Trophoblast cell (in vitro differentiated cells and primary cell): ENCODE measurements around the gene RASAL2.
"Not testable (repeated sequence)": the region's sequence is repeated elsewhere in the genome, so short reads cannot be mapped to it uniquely, and the experiment has no call there.

ENCODE experiments used
- DNase-seq, 2 donors: peaks; one replicate each; pipeline ENCODE4 v3.0.0-alpha.2; 2016
- H2AFZ ChIP-seq: 2 replicates; pipeline ENCODE4 v1.6.1; 2013; ENCODE audit warnings: low read length, moderate library complexity, mild to moderate bottlenecking; ENCODE audit not compliant: insufficient read depth, poor library complexity
- H2AK5ac ChIP-seq: 2 replicates; pipeline ENCODE4 v1.6.1; 2013; ENCODE audit warnings: mild to moderate bottlenecking, low read length
- H2BK120ac ChIP-seq: 2 replicates; pipeline ENCODE4 v1.6.1; 2013; ENCODE audit warnings: low read length, mild to moderate bottlenecking, moderate library complexity; ENCODE audit not compliant: insufficient read depth, poor library complexity
- H2BK12ac ChIP-seq: 2 replicates; pipeline ENCODE4 v1.6.1; 2013; ENCODE audit warnings: mild to moderate bottlenecking, low read length, moderate library complexity
- H2BK5ac ChIP-seq: 2 replicates; pipeline ENCODE4 v1.6.1; 2013; ENCODE audit warnings: low read length, low read depth, moderate library complexity, mild to moderate bottlenecking; ENCODE audit not compliant: poor library complexity
- H3K14ac ChIP-seq: 2 replicates; pipeline ENCODE4 v1.6.1; 2013; ENCODE audit warnings: mild to moderate bottlenecking, low read length
- H3K18ac ChIP-seq: 2 replicates; pipeline ENCODE4 v1.6.1; 2013; ENCODE audit warnings: mild to moderate bottlenecking, low read length
- H3K23ac ChIP-seq: 2 replicates; pipeline ENCODE4 v1.6.1; 2013; ENCODE audit warnings: low read length
- H3K27ac ChIP-seq: 2 replicates; pipeline ENCODE4 v1.5.1; 2013; ENCODE audit warnings: low read depth, mild to moderate bottlenecking, inconsistent platforms, low read length, moderate library complexity
- H3K27me3 ChIP-seq: 2 replicates; pipeline ENCODE4 v1.6.1; 2013; ENCODE audit warnings: inconsistent platforms, mild to moderate bottlenecking, low read length, moderate library complexity; ENCODE audit not compliant: insufficient read depth
- H3K36me3 ChIP-seq, 2 experiments: 1 replicate in 1 of 2; 2 replicates in 1 of 2; pipeline ENCODE4 v1.6.1; 2013; ENCODE audit warnings: low read length in 2 of 2, mild to moderate bottlenecking in 2 of 2, moderate library complexity in 1 of 2; ENCODE audit not compliant: insufficient read depth in 2 of 2, control insufficient read depth in 1 of 2
- H3K4ac ChIP-seq: 2 replicates; pipeline ENCODE4 v1.6.1; 2013; ENCODE audit warnings: low read depth, mild to moderate bottlenecking, low read length, moderate library complexity
- H3K4me1 ChIP-seq, 2 experiments: 1 replicate in 1 of 2; 2 replicates in 1 of 2; pipeline ENCODE4 v1.6.1; 2013; ENCODE audit warnings: low read length in 2 of 2, mild to moderate bottlenecking in 2 of 2, moderate library complexity in 1 of 2; ENCODE audit not compliant: insufficient read depth in 2 of 2, control insufficient read depth in 1 of 2
- H3K4me2 ChIP-seq: 2 replicates; pipeline ENCODE4 v1.6.1; 2013; ENCODE audit warnings: inconsistent platforms, mild to moderate bottlenecking, low read length, moderate library complexity
- H3K4me3 ChIP-seq: 2 replicates; pipeline ENCODE4 v1.5.1; 2013; ENCODE audit warnings: mild to moderate bottlenecking, low read depth, low read length, inconsistent platforms
- H3K79me1 ChIP-seq: one replicate; pipeline ENCODE4 v1.6.1; 2013; ENCODE audit warnings: low read length
- H3K79me2 ChIP-seq: 2 replicates; pipeline ENCODE4 v1.6.1; 2013; ENCODE audit warnings: low read length, mild to moderate bottlenecking; ENCODE audit not compliant: control insufficient read depth, insufficient read depth, poor library complexity
- H3K9ac ChIP-seq: 2 replicates; pipeline ENCODE4 v1.6.1; 2013; ENCODE audit warnings: mild to moderate bottlenecking, low read length
- H3K9me3 ChIP-seq: 2 replicates; pipeline ENCODE4 v1.6.1; 2013; ENCODE audit warnings: low read depth, mild to moderate bottlenecking, control low read depth, inconsistent platforms, low read length; ENCODE audit not compliant: insufficient read depth
- H4K12ac ChIP-seq: 2 replicates; pipeline ENCODE4 v1.6.1; 2013; ENCODE audit warnings: low read depth, mild to moderate bottlenecking, low read length, moderate library complexity
- H4K8ac ChIP-seq: 2 replicates; pipeline ENCODE4 v1.6.1; 2013; ENCODE audit warnings: low read depth, mild to moderate bottlenecking, low read length, moderate library complexity
- H4K91ac ChIP-seq: one replicate; pipeline ENCODE4 v1.6.1; 2013; ENCODE audit warnings: low read depth, mild to moderate bottlenecking, low read length, moderate library complexity
- WGBS: extraction: QIAGEN DNeasy Blood & Tissue Kit; methylation state at CpG from one replicate; pipeline ENCODE4 v1.1.7; 2013; ENCODE audit warnings: missing lambda C conversion rate; ENCODE audit not compliant: insufficient read length, insufficient coverage; ENCODE audit errors: extremely low coverage; 5-methylcytosine and 5-hydroxymethylcytosine counted together

The RASAL2 gene

GRCh38 chr1:178502330-178502714, 408.4 kb downstream of the RASAL2 start:
- H2BK12ac ChIP-seq: no peak overlapping the region
- no peak for DNase-seq

DNA sequence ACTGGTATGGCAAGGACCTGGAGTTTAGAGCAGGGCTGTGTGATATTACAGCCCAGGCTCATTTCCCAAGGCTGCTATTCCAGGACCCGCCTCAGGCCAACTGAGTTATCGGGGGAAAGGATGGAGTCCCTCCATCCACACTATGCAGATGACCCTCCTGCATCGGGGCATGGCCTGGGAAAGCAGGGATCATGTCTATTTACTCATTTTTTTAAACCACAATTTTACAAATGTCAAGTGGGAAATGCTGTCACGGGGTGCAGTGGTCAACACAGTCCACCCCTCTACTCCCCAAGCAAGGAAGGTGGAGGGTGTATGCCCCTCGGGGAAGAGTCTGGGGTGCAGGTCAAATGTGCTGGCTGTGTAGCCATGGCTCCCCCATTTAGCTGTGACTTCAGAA, 409.0 kb downstream of the RASAL2 start:
- Histone ChIP-seq H2AK5ac (no peak overlapping the region), H3K23ac (no peak overlapping the region), H3K4me3 (no peak overlapping the region), H4K12ac (no peak overlapping the region), H3K27ac (no peak overlapping the region), H3K14ac (no peak overlapping the region), H3K79me1 (no peaks in the 10 kb centered on the region), H2BK5ac (no peak overlapping the region), H2BK12ac (no peak overlapping the region), H2AFZ (no peak overlapping the region), H3K36me3 (no peaks in the 10 kb centered on the region), H3K79me2 (no peaks in the 10 kb centered on the region), H4K91ac (no peak overlapping the region), H3K9ac (no peak overlapping the region), H3K27me3 (no peaks in the 10 kb centered on the region), H4K8ac (no peak overlapping the region), H3K18ac (no peak overlapping the region), H3K4ac (no peak overlapping the region), H3K4me2 (no peak overlapping the region), H3K4me1 (peaks cover 2 to 3% of the 10 kb centered on the region in 2 experiments), H3K9me3 (no peaks in the 10 kb centered on the region), H2BK120ac (no peak overlapping the region)
- WGBS: no CpG with 5 or more reads among the region's 5 CpGs
- peak in 1 of 2 donors; percentile 49 for DNase-seq

More at GRCh38 chr1:178502330-178502714, 408.4 kb downstream of the RASAL2 start:
- no peaks in the 10 kb centered on the region for H3K79me2 ChIP-seq
- no peak overlapping the region for H4K12ac ChIP-seq
- H4K8ac ChIP-seq: no peak overlapping the region
- H3K4me1 ChIP-seq: peaks cover 2 to 3% of the 10 kb centered on the region in 2 experiments
- no peak overlapping the region for H2BK5ac ChIP-seq
- no peaks in the 10 kb centered on the region for H3K9me3 ChIP-seq
- no peak overlapping the region for H2AK5ac ChIP-seq
- no peaks in the 10 kb centered on the region for H3K36me3 ChIP-seq
- H3K18ac ChIP-seq: no peak overlapping the region
- H3K79me1 ChIP-seq: no peaks in the 10 kb centered on the region
- H2AFZ ChIP-seq: no peak overlapping the region
- no peak overlapping the region for H2BK120ac ChIP-seq
- no peak overlapping the region for H4K91ac ChIP-seq
- H3K4me3 ChIP-seq: no peak overlapping the region
- no peak overlapping the region for H3K27ac ChIP-seq
- no peak overlapping the region for H3K14ac ChIP-seq
- no peak overlapping the region for H3K4ac ChIP-seq
- no peaks in the 10 kb centered on the region for H3K27me3 ChIP-seq
- no peak overlapping the region for H3K4me2 ChIP-seq
- no peak overlapping the region for H3K23ac ChIP-seq
- WGBS: no CpG with 5 or more reads among the region's 3 CpGs
- H3K9ac ChIP-seq: no peak overlapping the region

- not testable (repeated sequence) for H3K4me1 ChIP-seq, H3K4ac ChIP-seq, H2BK5ac ChIP-seq, H3K4me3 ChIP-seq, DNase-seq, H4K91ac ChIP-seq, H3K27ac ChIP-seq, H3K79me1 ChIP-seq, H4K8ac ChIP-seq, H2AFZ ChIP-seq, H3K9ac ChIP-seq, H3K14ac ChIP-seq, H4K12ac ChIP-seq, H3K36me3 ChIP-seq, H3K23ac ChIP-seq, H2BK12ac ChIP-seq, H2BK120ac ChIP-seq, H3K18ac ChIP-seq, H3K27me3 ChIP-seq, H3K9me3 ChIP-seq, H2AK5ac ChIP-seq, H3K4me2 ChIP-seq, H3K79me2 ChIP-seq
- no CpG with 5 or more reads among the region's 14 CpGs for WGBS
Measured at GRCh38 chr1:178503316-178503715, 409.4 kb downstream of the RASAL2 start.

DNA sequence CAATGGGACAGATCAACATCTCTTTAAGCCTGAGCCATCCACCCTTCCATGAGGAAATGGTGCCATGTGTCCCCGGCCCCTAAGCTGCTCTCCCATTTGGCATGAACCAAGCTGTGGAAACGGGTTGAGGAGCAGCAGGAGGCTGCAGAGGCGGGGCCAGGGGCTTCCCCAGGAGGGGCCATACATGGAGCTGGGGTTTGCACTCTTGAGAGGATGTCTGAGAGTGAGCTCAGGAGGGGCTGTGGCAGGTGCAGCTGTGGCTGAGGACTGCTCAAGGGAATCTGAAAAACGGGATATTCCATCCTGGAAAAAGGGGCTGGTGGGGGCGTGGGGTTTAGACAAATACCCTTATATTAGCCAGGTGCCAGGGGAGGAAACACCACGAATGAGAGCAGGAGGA, 409.9 kb downstream of the RASAL2 start:
- H3K79me2 ChIP-seq: no peaks in the 10 kb centered on the region
- H2AFZ ChIP-seq: no peak overlapping the region
- H4K91ac ChIP-seq: no peak overlapping the region
- no peaks in the 10 kb centered on the region for H3K36me3 ChIP-seq
- no peaks in the 10 kb centered on the region for H3K79me1 ChIP-seq
- no peak overlapping the region for H2BK5ac ChIP-seq
- peaks cover 2 to 3% of the 10 kb centered on the region in 2 experiments for H3K4me1 ChIP-seq
- no CpG with 5 or more reads among the region's 6 CpGs for WGBS
- H2AK5ac ChIP-seq: no peak overlapping the region
- no peak overlapping the region for H3K23ac ChIP-seq
- no peak overlapping the region for H4K12ac ChIP-seq
- H3K14ac ChIP-seq: no peak overlapping the region
- H3K9ac ChIP-seq: no peak overlapping the region
- no peak overlapping the region for H3K4me3 ChIP-seq
- H2BK12ac ChIP-seq: no peak overlapping the region
- no peaks in the 10 kb centered on the region for H3K27me3 ChIP-seq
- no peak overlapping the region for H2BK120ac ChIP-seq
- H3K18ac ChIP-seq: no peak overlapping the region
- no peak for DNase-seq
- H3K4ac ChIP-seq: no peak overlapping the region
- no peak overlapping the region for H3K27ac ChIP-seq
- H3K4me2 ChIP-seq: no peak overlapping the region
- no peak overlapping the region for H4K8ac ChIP-seq
- H3K9me3 ChIP-seq: no peaks in the 10 kb centered on the region
